Heart left ventricle (tissue), 16 donors: Measurements from ENCODE around the gene SPECC1. TPM values are rescaled to one million over a fixed set of nuclear protein-coding genes. Genes with fewer than 3 reads are reported as not detected.

Experiments
- ATAC-seq, 4 donors: fragments of 200-7000 bp; cut with Tn5 transposase; one replicate each; pipeline ENCODE4 v1.9.1; 2020 to 2022; ENCODE audit warnings: moderate library complexity in 4 of 4, mild to moderate bottlenecking in 3 of 4, moderate number of reproducible peaks in 1 of 4
- DNase-seq, 5 donors: peaks; one replicate each; pipeline ENCODE4 v3.0.0-alpha.2; 2020
- H3K27ac ChIP-seq, 12 donors: fragments of 200-600 bp; sonication (generic) in 4 of 12; one replicate each; pipeline versions ENCODE4 v1.5.0 to v1.8.0; 2016 to 2022; ENCODE audit warnings: mild to moderate bottlenecking in 2 of 12
- H3K27me3 ChIP-seq, 9 donors: fragments of 200-600 bp; sonication (generic) in 2 of 9; one replicate each; pipeline versions ENCODE4 v1.5.1 to v1.8.0; 2016 to 2022; ENCODE audit warnings: mild to moderate bottlenecking in 3 of 9
- H3K36me3 ChIP-seq, 9 donors: fragments of 200-600 bp; sonication (generic) in 2 of 9; one replicate each; pipeline versions ENCODE4 v1.5.0 to v1.8.0; 2018 to 2022; ENCODE audit warnings: mild to moderate bottlenecking in 2 of 9
- H3K4me1 ChIP-seq, 12 donors: fragments of 200-600 bp; sonication (generic) in 4 of 12; one replicate each; pipeline versions ENCODE4 v1.5.0 to v1.8.0; 2016 to 2022; ENCODE audit warnings: mild to moderate bottlenecking in 3 of 12
- H3K4me3 ChIP-seq, 12 donors: fragments of 200-600 bp; sonication (generic) in 4 of 12; one replicate each; pipeline versions ENCODE4 v1.5.0 to v1.8.0; 2017 to 2022; ENCODE audit warnings: mild to moderate bottlenecking in 9 of 12, moderate library complexity in 4 of 12
- H3K9me3 ChIP-seq, 12 donors: fragments of 200-600 bp; sonication (generic) in 4 of 12; one replicate each; pipeline versions ENCODE4 v1.5.0 to v1.8.0; 2016 to 2022; ENCODE audit warnings: mild to moderate bottlenecking in 1 of 12
- CTCF ChIP-seq, 12 donors: fragments of 200-600 bp; sonication (generic) in 4 of 12; IDR thresholded peaks; one replicate each; pipeline versions ENCODE4 v1.5.0 to v1.8.0; 2018 to 2022; ENCODE audit warnings: antibody characterized with exemption in 12 of 12, mild to moderate bottlenecking in 5 of 12
- POLR2A ChIP-seq, 2 donors: fragments of 450-650 bp; IDR thresholded peaks; one replicate each; pipeline ENCODE4 v1.6.1; 2017; ENCODE audit warnings: antibody characterized with exemption in 2 of 2, mild to moderate bottlenecking in 2 of 2, moderate library complexity in 2 of 2
- WGBS, 4 donors: extraction: QIAGEN DNeasy Blood & Tissue Kit in 2 of 4; methylation state at CpG; one replicate each; pipeline versions ENCODE4 v1.1.5 to v1.1.7; 2013 to 2018; 5-methylcytosine and 5-hydroxymethylcytosine counted together
- intact Hi-C, 10 donors: fragments of 100-400 bp; cut with DNase I; formaldehyde crosslinking; loops; one replicate each; pipeline versions ENCODE4 v1.11.1 to v1.14.2; 2022
- polyA plus RNA-seq, 2 donors: library from polyadenylated mRNA; stranded (reverse); fragments of 200-250 nt; gene quantifications; one replicate each; pipeline ENCODE4 v1.2.3, GENCODE V29; 2013
- total RNA-seq, 9 donors: library from RNA; depleted of rRNA in 2 of 9; stranded (reverse); fragments of >200 nt in 2 of 9; fragmentation: NEBNext Ultra II Directional in 3 of 9; extraction: Animal tissue kit (Norgen Biotek cat#: 25700) in 3 of 9; gene quantifications; one replicate each; pipeline versions ENCODE4 v1.1.0 to v1.2.4, GENCODE V29; 2016 to 2023
- donor health status: ischemic (EF 13 %, LVEDD 7.1; RV severe dilation, severe dysfunction).
- donor health status: healthy with polysubstance abuse.
- donor health status: DM: no; HTN: yes; CAD: no.
- donor health status: DM: no; HTN: no; CAD: no.
- donor health status: ischemic (EF 25% LVEDD 6.9; RV normal size, moderate dysfunction).
- donor health status: ischemic (EF 25% LVEDD 5.7; RV mildly dilated, moderate dysfunction).
- donor health status: healthy.
- donor health status: DM: yes; HTN: yes; CAD: no.
- donor health status: ischemic (EF 35%, LVEDD 5.7; RV mildly dilated, moderate dysfunction).
- donor health status: nonischemic (EF 11% LVEDD 7.7; RV severe dilation, severe dysfunction).
- donor health status: DM: yes; HTN: yes; CAD: no.
- donor health status: PGD.
- donor health status: ischemic (EF 29% LVEDD 5.4; RV normal size, mild dysfunction).
- donor health status: nonischemic (EF 23%, LVEDD 6.1; RV moderate dilation, normal function).

The SPECC1 gene
- total and polyA plus RNA-seq, 11 donors, result 3.8 to 18.4 (median 10.6) TPM

- Histone ChIP-seq H3K4me3 (no peak overlapping the region), H3K4me1 (no peaks in the 10 kb centered on the region), H3K27me3 (no peaks in the 10 kb centered on the region), H3K36me3 (peaks cover 0 to 18% (median 0%) of the 10 kb centered on the region in 9 donors), H3K27ac (no peak overlapping the region), H3K9me3 (no peaks in the 10 kb centered on the region)
- TF ChIP-seq POLR2A (IDR thresholded peaks at IDR 0.05) (no peak), CTCF (IDR thresholded peaks at IDR 0.05) (no peak)
- ATAC-seq (no peak), DNase-seq (no peak)
- intact Hi-C loops, result loop anchor here in 8 of 10 donors (5.0 to 10.0 kb wide), 7 partner anchors 79 to 329 kb away; no protein-coding TSS in a partner anchor
- WGBS, 4 donors, result 83 to 89% (median 87%) methylated on average over 10 of the region's 10 CpGs
These were observed 304.1 kb downstream of the SPECC1 start for GRCh38 chr17:20313306-20313705.

GRCh38 chr17:20313891-20314290 is 304.7 kb downstream of the SPECC1 start:
- H3K36me3 ChIP-seq, result peaks cover 0 to 18% (median 0%) of the 10 kb centered on the region in 9 donors
- intact Hi-C loops, result loop anchor here in 8 of 10 donors (5.0 to 10.0 kb wide), 7 partner anchors 79 to 329 kb away; no protein-coding TSS in a partner anchor
- no peak for TF ChIP-seq CTCF (IDR thresholded peaks at IDR 0.05)
- TF ChIP-seq POLR2A (IDR thresholded peaks at IDR 0.05), result no peak
- no peak overlapping the region for H3K4me3 ChIP-seq
- DNase-seq, result no peak
- WGBS, 4 donors, result 81 to 89% (median 88%) methylated on average over 5 to 7 of the region's 7 CpGs
- no peaks in the 10 kb centered on the region for H3K9me3 ChIP-seq
- H3K27ac ChIP-seq, result no peak overlapping the region
- no peak for ATAC-seq
- H3K27me3 ChIP-seq, result no peaks in the 10 kb centered on the region
- no peaks in the 10 kb centered on the region for H3K4me1 ChIP-seq

- Histone ChIP-seq H3K27me3 (no peaks in the 10 kb centered on the region), H3K4me1 (no peaks in the 10 kb centered on the region), H3K36me3 (peaks cover 0 to 15% (median 0%) of the 10 kb centered on the region in 9 donors), H3K27ac (no peak overlapping the region), H3K9me3 (no peaks in the 10 kb centered on the region), H3K4me3 (no peak overlapping the region)
- WGBS, 4 donors, result 90 to 95% (median 93%) methylated on average over 8 of the region's 8 CpGs
- DNase-seq (no peak), ATAC-seq (peak in 1 of 4 donors; percentile 15)
- intact Hi-C loops, result loop anchor here (5.0 to 10.0 kb wide), 9 partner anchors 80 to 330 kb away; no protein-coding TSS in a partner anchor
- TF ChIP-seq POLR2A (IDR thresholded peaks at IDR 0.05) (no peak), CTCF (IDR thresholded peaks at IDR 0.05) (no peak)
These were observed 305.7 kb downstream of the SPECC1 start for GRCh38 chr17:20314834-20315233.

GRCh38 chr17:20315311-20315710 is 306.2 kb downstream of the SPECC1 start:
- DNase-seq (no peak), ATAC-seq (no peak)
- WGBS, 4 donors, result 92 to 98% (median 95%) methylated on average over 6 to 10 of the region's 10 CpGs
- Histone ChIP-seq H3K4me1 (peaks cover 0 to 1% (median 0%) of the 10 kb centered on the region in 12 donors), H3K27me3 (no peaks in the 10 kb centered on the region), H3K4me3 (no peak overlapping the region), H3K36me3 (peaks cover 0 to 15% (median 0%) of the 10 kb centered on the region in 9 donors), H3K27ac (no peak overlapping the region), H3K9me3 (no peaks in the 10 kb centered on the region)
- TF ChIP-seq CTCF (IDR thresholded peaks at IDR 0.05), result no peak
- no peak for TF ChIP-seq POLR2A (IDR thresholded peaks at IDR 0.05)
- intact Hi-C loops, result loop anchor here in 9 of 10 donors (5.0 to 10.0 kb wide), 8 partner anchors 81 to 331 kb away; no protein-coding TSS in a partner anchor
